8988T (cell line): Measurements from ENCODE around the gene CILP2.

Experiments
- DNase-seq: peaks from one replicate; pipeline ENCODE4 v3.0.0; 2011

CILP2 gene

GRCh38 chr19:19544954-19545591 lies 7.0 kb downstream of the CILP2 start:
- DNase-seq: no peak

- no peak for DNase-seq
These were observed 7.6 kb downstream of the CILP2 start for GRCh38 chr19:19545707-19546106.

GRCh38 chr19:19546751-19547162 lies 8.7 kb downstream of the CILP2 start:
- DNase-seq: no peak

- DNase-seq: no peak
These were observed 9.7 kb downstream of the CILP2 start for GRCh38 chr19:19547674-19548336.

- no peak for DNase-seq
These were observed 11.1 kb downstream of the CILP2 start for GRCh38 chr19:19548915-19549759.

- no peak for DNase-seq
These were observed 11.9 kb downstream of the CILP2 start for GRCh38 chr19:19549804-19550464.

GRCh38 chr19:19550485-19550929 lies 12.4 kb downstream of the CILP2 start:
- no peak for DNase-seq

GRCh38 chr19:19550972-19551852 lies 13.1 kb downstream of the CILP2 start:
- DNase-seq: no peak

GRCh38 chr19:19551853-19552192 lies 13.8 kb downstream of the CILP2 start:
- DNase-seq: no peak

- DNase-seq: peak; percentile 94
These were observed 14.7 kb downstream of the CILP2 start for GRCh38 chr19:19552798-19553197.

- no peak for DNase-seq
These were observed 15.6 kb downstream of the CILP2 start for GRCh38 chr19:19553670-19554069.

- DNase-seq: peak; percentile 79
These were observed 16.3 kb downstream of the CILP2 start for GRCh38 chr19:19554074-19555023.

- no peak for DNase-seq
These were observed 20.0 kb downstream of the CILP2 start for GRCh38 chr19:19558055-19558454.

GRCh38 chr19:19558636-19559035 lies 20.6 kb downstream of the CILP2 start:
- no peak for DNase-seq

- no peak for DNase-seq
These were observed 21.9 kb downstream of the CILP2 start for GRCh38 chr19:19559931-19560330.

- DNase-seq: no peak
These were observed 24.0 kb downstream of the CILP2 start for GRCh38 chr19:19561946-19562664.

- DNase-seq: no peak
These were observed 24.7 kb downstream of the CILP2 start for GRCh38 chr19:19562665-19563347.

GRCh38 chr19:19563348-19563848 lies 25.3 kb downstream of the CILP2 start:
- DNase-seq: no peak

- DNase-seq: no peak
These were observed 28.2 kb downstream of the CILP2 start for GRCh38 chr19:19566306-19566705.

GRCh38 chr19:19567391-19567790 lies 29.3 kb downstream of the CILP2 start:
- DNase-seq: no peak
